IPS-18c (cell line): ENCODE results near the gene CFAP53.
"Not testable (repeated sequence)": the region's sequence is repeated elsewhere in the genome, so short reads cannot be mapped to it uniquely, and the experiment has no call there.

Experiments
- H3K4me3 ChIP-seq: 2 replicates; pipeline ENCODE4 v1.7.0; 2013; ENCODE audit warnings: low read depth, mild to moderate bottlenecking, low read length, moderate library complexity; ENCODE audit not compliant: insufficient read depth
- H3K9me3 ChIP-seq: one replicate; pipeline ENCODE4 v1.6.1; 2013; ENCODE audit warnings: mild to moderate bottlenecking, low read length, moderate library complexity; ENCODE audit not compliant: control insufficient read depth, insufficient read depth

The CFAP53 gene

GRCh38 chr18:50297621-50298442 is 31.5 kb upstream of the CFAP53 start:
- H3K9me3 ChIP-seq: no peaks in the 10 kb centered on the region
- peak overlapping the region; percentile 28 for H3K4me3 ChIP-seq

GRCh38 chr18:50293039-50293438 is 26.7 kb upstream of the CFAP53 start:
- H3K4me3 ChIP-seq: no peak overlapping the region
- no peaks in the 10 kb centered on the region for H3K9me3 ChIP-seq

- H3K4me3 ChIP-seq: no peak overlapping the region
- H3K9me3 ChIP-seq: no peaks in the 10 kb centered on the region
These were observed 22.8 kb upstream of the CFAP53 start for GRCh38 chr18:50289108-50289443.

- peak overlapping the region; percentile 96 for H3K4me3 ChIP-seq
- H3K9me3 ChIP-seq: not testable (repeated sequence)
These were observed 22.2 kb upstream of the CFAP53 start for GRCh38 chr18:50288348-50289107.

- Histone ChIP-seq H3K9me3 (no peaks in the 10 kb centered on the region), H3K4me3 (peak within 1 kb of the TSS; percentile 96)
These were observed 21.4 kb upstream of the CFAP53 start, which contains the start of gene CXXC1 for GRCh38 chr18:50287441-50288347. TSS of gene CXXC1 (minus strand) at chr18:50287692. CDS start at chr18:50287589, 103 bp downstream.

- peak overlapping the region; percentile 93 for H3K4me3 ChIP-seq
- H3K9me3 ChIP-seq: no peaks in the 10 kb centered on the region
These were observed 20.7 kb upstream of the CFAP53 start for GRCh38 chr18:50287028-50287440.

- Histone ChIP-seq H3K4me3 (peak overlapping the region; percentile 93), H3K9me3 (no peaks in the 10 kb centered on the region)
These were observed 20.2 kb upstream of the CFAP53 start for GRCh38 chr18:50286391-50287027.

GRCh38 chr18:50285631-50286321 is 19.5 kb upstream of the CFAP53 start:
- Histone ChIP-seq H3K9me3 (no peaks in the 10 kb centered on the region), H3K4me3 (no peak overlapping the region)

- Histone ChIP-seq H3K4me3 (no peak overlapping the region), H3K9me3 (no peaks in the 10 kb centered on the region)
These were observed 18.8 kb upstream of the CFAP53 start for GRCh38 chr18:50285071-50285470.

- H3K9me3 ChIP-seq: no peaks in the 10 kb centered on the region
- H3K4me3 ChIP-seq: no peak overlapping the region
These were observed 18.1 kb upstream of the CFAP53 start for GRCh38 chr18:50284255-50284885.

- Histone ChIP-seq H3K9me3 (no peaks in the 10 kb centered on the region), H3K4me3 (no peak overlapping the region)
These were observed 17.3 kb upstream of the CFAP53 start for GRCh38 chr18:50283469-50284209.

GRCh38 chr18:50282521-50283335 is 16.4 kb upstream of the CFAP53 start:
- Histone ChIP-seq H3K4me3 (no peak overlapping the region), H3K9me3 (no peaks in the 10 kb centered on the region)

GRCh38 chr18:50281972-50282520 is 15.8 kb upstream of the CFAP53 start:
- Histone ChIP-seq H3K4me3 (peak overlapping the region; percentile 99), H3K9me3 (no peaks in the 10 kb centered on the region)

GRCh38 chr18:50281295-50281971 is 15.1 kb upstream of the CFAP53 start, which contains the start of gene MBD1:
TSS of gene MBD1 (minus strand) at chr18:50281523. CDS start at chr18:50279992, 1,531 bp downstream.
- H3K9me3 ChIP-seq: no peaks in the 10 kb centered on the region
- peak within 1 kb of the TSS; percentile 99 for H3K4me3 ChIP-seq
